ENCODE results near the gene EXOC3. TPM values are rescaled to one million over a fixed set of nuclear protein-coding genes. Genes with fewer than 3 reads are reported as not detected.

The EXOC3 gene
- total RNA-seq, 2 experiments from 2014 or later, result 72.4 to 77.5 TPM

GRCh38 chr5:443239-444151 lies 519 bp downstream of the EXOC3 start:
- Mint-ChIP-seq H3K9me3 (no peaks in the 10 kb centered on the region), H3K4me3 (peak overlapping the region; percentile 96), H3K27me3 (no peaks in the 10 kb centered on the region), H3K4me1 (peaks cover 34% of the 10 kb centered on the region), H3K27ac (peak overlapping the region; percentile 78), H3K36me3 (peaks cover 10% of the 10 kb centered on the region)
- ATAC-seq (ENCODE audit: low read depth), result peak; percentile 39
- DNase-seq, result peak; percentile 61
- POLR2A ChIA-PET, result interaction anchor here (1.0 to 1.3 kb wide), 2 partner anchors 28 to 74 kb away, joined by 3 read pairs; no protein-coding TSS in a partner anchor

- H3K36me3 Mint-ChIP-seq, result peaks cover 16% of the 10 kb centered on the region
- H3K27me3 Mint-ChIP-seq, result no peaks in the 10 kb centered on the region
- DNase-seq, result no peak
- H3K4me1 Mint-ChIP-seq, result peaks cover 35% of the 10 kb centered on the region
- POLR2A ChIA-PET, result interaction anchor here (1.3 kb wide), 1 partner anchor 75 kb away, joined by 3 read pairs; no protein-coding TSS in a partner anchor
- H3K4me3 Mint-ChIP-seq, result peak overlapping the region; percentile 96
- no peak for ATAC-seq (ENCODE audit: low read depth)
- peak overlapping the region; percentile 77 for H3K27ac Mint-ChIP-seq
- H3K9me3 Mint-ChIP-seq, result no peaks in the 10 kb centered on the region
These were observed 1.2 kb downstream of the EXOC3 start for GRCh38 chr5:444226-444625.

- Mint-ChIP-seq H3K4me1 (peaks cover 35% of the 10 kb centered on the region), H3K9me3 (peaks cover 4% of the 10 kb centered on the region), H3K27ac (no peak overlapping the region), H3K4me3 (no peak overlapping the region), H3K36me3 (peaks cover 30% of the 10 kb centered on the region), H3K27me3 (no peaks in the 10 kb centered on the region)
- POLR2A ChIA-PET, result no interaction called here
- no peak for ATAC-seq (ENCODE audit: low read depth)
- peak; percentile 19 for DNase-seq
These were observed 2.6 kb downstream of the EXOC3 start for GRCh38 chr5:445591-445990.

GRCh38 chr5:446066-446882 lies 3.3 kb downstream of the EXOC3 start:
- POLR2A ChIA-PET, result interaction anchor here (0.6 to 1.6 kb wide), 5 partner anchors 25 to 228 kb away, joined by 3 to 8 read pairs (median 3); partner anchors contain the start of genes CCDC127, CEP72 and SDHA
- ATAC-seq (ENCODE audit: low read depth), result no peak
- peaks cover 30% of the 10 kb centered on the region for H3K4me1 Mint-ChIP-seq
- DNase-seq, result peak; percentile 22
- H3K27ac Mint-ChIP-seq, result peak overlapping the region; percentile 9
- peaks cover 37% of the 10 kb centered on the region for H3K36me3 Mint-ChIP-seq
- peaks cover 5% of the 10 kb centered on the region for H3K9me3 Mint-ChIP-seq
- no peaks in the 10 kb centered on the region for H3K27me3 Mint-ChIP-seq
- no peak overlapping the region for H3K4me3 Mint-ChIP-seq

- Mint-ChIP-seq H3K27ac (no peak overlapping the region), H3K4me3 (no peak overlapping the region), H3K27me3 (no peaks in the 10 kb centered on the region), H3K4me1 (peaks cover 29% of the 10 kb centered on the region), H3K36me3 (peaks cover 43% of the 10 kb centered on the region), H3K9me3 (peaks cover 8% of the 10 kb centered on the region)
- POLR2A ChIA-PET, result interaction anchor here (0.6 to 1.6 kb wide), 5 partner anchors 25 to 229 kb away, joined by 3 to 8 read pairs (median 3); partner anchors contain the start of genes CCDC127, CEP72 and SDHA
- no peak for ATAC-seq (ENCODE audit: low read depth)
- peak; percentile 36 for DNase-seq
These were observed 3.9 kb downstream of the EXOC3 start for GRCh38 chr5:446883-447263.

- ATAC-seq (ENCODE audit: low read depth) (no peak), DNase-seq (peak; percentile 24)
- H3K4me1 Mint-ChIP-seq, result peaks cover 33% of the 10 kb centered on the region
- POLR2A ChIA-PET, result interaction anchor here (0.7 to 1.6 kb wide), 2 partner anchors 24 to 229 kb away, joined by 3 to 8 read pairs; partner anchors contain the start of genes CCDC127 and SDHA
- H3K9me3 Mint-ChIP-seq, result peaks cover 13% of the 10 kb centered on the region
- H3K27ac Mint-ChIP-seq, result no peak overlapping the region
- peaks cover 49% of the 10 kb centered on the region for H3K36me3 Mint-ChIP-seq
- H3K4me3 Mint-ChIP-seq, result no peak overlapping the region
- H3K27me3 Mint-ChIP-seq, result no peaks in the 10 kb centered on the region
These were observed 4.5 kb downstream of the EXOC3 start for GRCh38 chr5:447501-447900.

GRCh38 chr5:448061-448765 lies 5.2 kb downstream of the EXOC3 start:
- no peaks in the 10 kb centered on the region for H3K27me3 Mint-ChIP-seq
- H3K4me1 Mint-ChIP-seq, result peaks cover 38% of the 10 kb centered on the region
- peak; percentile 24 for DNase-seq
- ATAC-seq (ENCODE audit: low read depth), result no peak
- POLR2A ChIA-PET, result interaction anchor here (1.0 kb wide), 1 partner anchor 24 kb away, joined by 5 read pairs; no protein-coding TSS in a partner anchor
- H3K36me3 Mint-ChIP-seq, result peaks cover 56% of the 10 kb centered on the region
- no peak overlapping the region for H3K27ac Mint-ChIP-seq
- peaks cover 13% of the 10 kb centered on the region for H3K9me3 Mint-ChIP-seq
- H3K4me3 Mint-ChIP-seq, result no peak overlapping the region

GRCh38 chr5:448766-449090 lies 5.8 kb downstream of the EXOC3 start:
- no peak for DNase-seq
- Mint-ChIP-seq H3K27ac (no peak overlapping the region), H3K36me3 (peaks cover 61% of the 10 kb centered on the region), H3K4me3 (no peak overlapping the region), H3K9me3 (peaks cover 13% of the 10 kb centered on the region), H3K4me1 (peaks cover 41% of the 10 kb centered on the region), H3K27me3 (no peaks in the 10 kb centered on the region)
- POLR2A ChIA-PET, result interaction anchor here (1.0 kb wide), 1 partner anchor 23 kb away, joined by 5 read pairs; no protein-coding TSS in a partner anchor
- ATAC-seq (ENCODE audit: low read depth), result no peak

GRCh38 chr5:449151-449550 lies 6.2 kb downstream of the EXOC3 start:
- no peaks in the 10 kb centered on the region for H3K27me3 Mint-ChIP-seq
- no peak overlapping the region for H3K4me3 Mint-ChIP-seq
- DNase-seq, result no peak
- ATAC-seq (ENCODE audit: low read depth), result no peak
- H3K36me3 Mint-ChIP-seq, result peaks cover 64% of the 10 kb centered on the region
- peak overlapping the region; percentile 39 for H3K27ac Mint-ChIP-seq
- peaks cover 13% of the 10 kb centered on the region for H3K9me3 Mint-ChIP-seq
- POLR2A ChIA-PET, result interaction anchor here (1.0 kb wide), 1 partner anchor 23 kb away, joined by 5 read pairs; no protein-coding TSS in a partner anchor
- H3K4me1 Mint-ChIP-seq, result peaks cover 42% of the 10 kb centered on the region

- no peak for DNase-seq
- Mint-ChIP-seq H3K4me3 (no peak overlapping the region), H3K27me3 (no peaks in the 10 kb centered on the region), H3K4me1 (peaks cover 35% of the 10 kb centered on the region), H3K36me3 (peaks cover 65% of the 10 kb centered on the region), H3K27ac (no peak overlapping the region), H3K9me3 (peaks cover 13% of the 10 kb centered on the region)
- no peak for ATAC-seq (ENCODE audit: low read depth)
- POLR2A ChIA-PET, result interaction anchor here (0.6 kb wide), 1 partner anchor 99 kb away, joined by 3 read pairs; no protein-coding TSS in a partner anchor
These were observed 8.8 kb downstream of the EXOC3 start for GRCh38 chr5:451587-452458.

GRCh38 chr5:452978-453710 lies 10.2 kb downstream of the EXOC3 start:
- Mint-ChIP-seq H3K27me3 (no peaks in the 10 kb centered on the region), H3K4me3 (peak overlapping the region; percentile 26), H3K27ac (peak overlapping the region; percentile 60), H3K36me3 (peaks cover 67% of the 10 kb centered on the region), H3K9me3 (peaks cover 13% of the 10 kb centered on the region), H3K4me1 (peaks cover 35% of the 10 kb centered on the region)
- ATAC-seq (ENCODE audit: low read depth) (peak; percentile 17), DNase-seq (peak; percentile 34)
- POLR2A ChIA-PET, result no interaction called here
